ENCODE data around the gene CHCHD6.

CHCHD6 gene

GRCh38 chr3:126946405-126946804 lies 242.4 kb downstream of the CHCHD6 start:
- FAIRE-seq, result no peak

- FAIRE-seq, result no peak
These were observed 243.4 kb downstream of the CHCHD6 start for GRCh38 chr3:126947429-126947828.

GRCh38 chr3:126948980-126949535 lies 245.0 kb downstream of the CHCHD6 start:
- FAIRE-seq, result no peak

GRCh38 chr3:126951561-126951960 lies 247.5 kb downstream of the CHCHD6 start:
- no peak for FAIRE-seq

GRCh38 chr3:126952261-126952982 lies 248.4 kb downstream of the CHCHD6 start:
- no peak for FAIRE-seq

- FAIRE-seq, result no peak
These were observed 249.1 kb downstream of the CHCHD6 start for GRCh38 chr3:126952983-126953660.

GRCh38 chr3:126954141-126954842 lies 250.3 kb downstream of the CHCHD6 start:
- no peak for FAIRE-seq

- no peak for FAIRE-seq
These were observed 251.2 kb downstream of the CHCHD6 start for GRCh38 chr3:126955004-126955790.

GRCh38 chr3:126956361-126956760 lies 252.3 kb downstream of the CHCHD6 start:
- FAIRE-seq, result no peak

- no peak for FAIRE-seq
These were observed 253.0 kb downstream of the CHCHD6 start for GRCh38 chr3:126956866-126957650.

GRCh38 chr3:126957776-126958637 lies 254.0 kb downstream of the CHCHD6 start:
- no peak for FAIRE-seq

- FAIRE-seq, result no peak
These were observed 254.6 kb downstream of the CHCHD6 start for GRCh38 chr3:126958638-126959085.

- FAIRE-seq, result no peak
These were observed 255.3 kb downstream of the CHCHD6 start for GRCh38 chr3:126959136-126959920.

- FAIRE-seq, result no peak
These were observed 256.0 kb downstream of the CHCHD6 start for GRCh38 chr3:126959921-126960603.

- FAIRE-seq, result no peak
These were observed 256.6 kb downstream of the CHCHD6 start for GRCh38 chr3:126960604-126960995.

GRCh38 chr3:126961191-126961790 lies 257.3 kb downstream of the CHCHD6 start:
- no peak for FAIRE-seq

- FAIRE-seq, result no peak
These were observed 257.9 kb downstream of the CHCHD6 start for GRCh38 chr3:126961791-126962461.

GRCh38 chr3:126962756-126963155 lies 258.7 kb downstream of the CHCHD6 start:
- FAIRE-seq, result no peak

All from colon (tissue), 2 donors.